GM12878 (cell line): ENCODE measurements around the gene PRR5L. TPM values are rescaled to one million over a fixed set of nuclear protein-coding genes. Genes with fewer than 3 reads are reported as not detected.

Source experiments
- ATAC-seq: fragments of 200-7000 bp; cut with Tn5 transposase; 3 replicates; pipeline ENCODE4 v1.9.1; 2020; ENCODE audit warnings: mild to moderate bottlenecking, moderate library complexity
- BruUV-seq: library from RNA; stranded (reverse); fragments of 400-500 nt; replicated peaks from 2 replicates; lab custom pipeline; 2021; lab: Mats Ljungman, UMichigan
- CTCF ChIA-PET: fragments of 300-600 bp; sonication (Branson Sonifier 250); formaldehyde crosslinking; extraction: SDS; loops from one replicate; lab custom pipeline; 2021; ENCODE audit warnings: inconsistent platforms; lab: Yijun Ruan, JAX
- POLR2A ChIA-PET: fragments of 350-600 bp; formaldehyde crosslinking; extraction: SDS; loops from one replicate; lab custom pipeline; 2021; ENCODE audit warnings: inconsistent platforms; lab: Charles Lee
- RAD21 ChIA-PET: fragments of 300-600 bp; sonication (Branson Sonifier 250); formaldehyde crosslinking; loops from one replicate; lab custom pipeline; 2023; ENCODE audit warnings: antibody characterized with exemption; ENCODE audit not compliant: unreplicated experiment; lab: Charles Lee
- SMC1A ChIA-PET: fragments of 300-600 bp; sonication (Branson Sonifier 250); formaldehyde crosslinking; loops from one replicate; lab custom pipeline; 2023; ENCODE audit not compliant: unreplicated experiment, uncharacterized antibody; lab: Charles Lee
- DNase-seq: peaks from one replicate; pipeline ENCODE4 v3.0.0-alpha.2; 2011; ENCODE audit warnings: low read depth, low spot score
- FAIRE-seq: peaks from 3 replicates; lab custom pipeline; 2011; peaks lifted over from hg19 to GRCh38; lab: Jason Lieb, UNC
- H2AFZ ChIP-seq: 2 replicates; pipeline ENCODE4 v1.6.0; 2011; ENCODE audit warnings: low read depth, low read length, control low read depth; ENCODE audit not compliant: control insufficient read depth
- H3K27ac ChIP-seq: 2 replicates; pipeline ENCODE4 v1.5.1; 2011; ENCODE audit warnings: control low read depth; ENCODE audit not compliant: control insufficient read depth, insufficient read depth
- H3K27me3 ChIP-seq, 2 experiments: replicated peaks in 1 of 2; 2 replicates each; pipeline versions ENCODE4 v1.6.0 to v1.6.1; 2011; ENCODE audit warnings: low read length in 1 of 2; ENCODE audit not compliant: control insufficient read depth in 2 of 2, insufficient read depth in 2 of 2
- H3K36me3 ChIP-seq, 2 experiments: 2 replicates each; pipeline ENCODE4 v1.5.1; 2011; ENCODE audit warnings: low read length in 1 of 2; ENCODE audit not compliant: control insufficient read depth in 2 of 2, insufficient read depth in 2 of 2
- H3K4me1 ChIP-seq: 2 replicates; pipeline ENCODE4 v1.6.1; 2011; ENCODE audit warnings: mild to moderate bottlenecking, low read length, moderate library complexity, mixed read lengths; ENCODE audit not compliant: control insufficient read depth, insufficient read depth
- H3K4me2 ChIP-seq: 2 replicates; pipeline ENCODE4 v1.6.0; 2011; ENCODE audit warnings: control low read depth; ENCODE audit not compliant: control insufficient read depth, insufficient read depth
- H3K4me3 ChIP-seq: fragments of 200-600 bp; sonication (generic); 2 replicates; pipeline ENCODE4 v1.5.1; 2016
- H3K79me2 ChIP-seq: 2 replicates; pipeline ENCODE4 v1.6.0; 2011; ENCODE audit warnings: low read length; ENCODE audit not compliant: control insufficient read depth, insufficient read depth
- H3K9ac ChIP-seq: 2 replicates; pipeline ENCODE4 v1.8.0; 2011; ENCODE audit warnings: low read length, control low read depth, mixed read lengths; ENCODE audit not compliant: control insufficient read depth, insufficient read depth
- H3K9me3 ChIP-seq: replicated peaks from 3 replicates; pipeline ENCODE4 v1.5.1; 2011; ENCODE audit warnings: mild to moderate bottlenecking, low read length; ENCODE audit not compliant: control insufficient read depth, insufficient read depth
- H4K20me1 ChIP-seq: 2 replicates; pipeline ENCODE4 v1.6.0; 2011; ENCODE audit not compliant: control insufficient read depth, insufficient read depth
- BRCA1 ChIP-seq: IDR thresholded peaks from 2 replicates; pipeline ENCODE4 v1.6.1; 2011; ENCODE audit warnings: low read depth, low read length, improper control_type of control experiment
- CHD4 ChIP-seq: fragments of 200-600 bp; sonication (generic); IDR thresholded peaks from 2 replicates; pipeline ENCODE4 v1.6.1; 2016; ENCODE audit warnings: mild to moderate bottlenecking
- ETV6 ChIP-seq, 2 experiments: fragments of 450-650 bp in 1 of 2; IDR thresholded peaks in 1 of 2; conservative IDR thresholded peaks in 1 of 2; 2 replicates each; pipeline ENCODE4 v1.6.1; 2014; ENCODE audit warnings: antibody characterized with exemption in 1 of 2, borderline replicate concordance in 1 of 2, low read depth in 1 of 2, mild to moderate bottlenecking in 1 of 2, moderate library complexity in 1 of 2
- NR2F1 ChIP-seq: fragments of 450-650 bp; conservative IDR thresholded peaks from 2 replicates; pipeline ENCODE4 v1.6.1; 2017; ENCODE audit warnings: mild to moderate bottlenecking
- POU2F2 ChIP-seq: IDR thresholded peaks from 3 replicates; pipeline ENCODE4 v1.6.1; 2011; ENCODE audit warnings: low read depth, mild to moderate bottlenecking, low read length, borderline replicate concordance
- SMAD5 ChIP-seq: IDR thresholded peaks from 2 replicates; pipeline ENCODE4 v1.6.1; 2016; ENCODE audit warnings: antibody characterized with exemption, low read depth
- SMARCA5 ChIP-seq: fragments of 450-650 bp; IDR thresholded peaks from 2 replicates; pipeline ENCODE4 v1.6.1; 2017; ENCODE audit warnings: mild to moderate bottlenecking
- SREBF1 ChIP-seq: IDR thresholded peaks from 2 replicates; pipeline ENCODE4 v1.6.1; 2012; ENCODE audit warnings: mild to moderate bottlenecking, low read length
- SRF ChIP-seq, 2 experiments: IDR thresholded peaks; 2 replicates each; pipeline ENCODE4 v1.6.1; 2011; ENCODE audit warnings: low read depth in 2 of 2, low read length in 2 of 2, mild to moderate bottlenecking in 1 of 2, moderate library complexity in 1 of 2
- SUPT20H ChIP-seq: IDR thresholded peaks from 2 replicates; pipeline ENCODE4 v1.6.1; 2011; ENCODE audit warnings: low read depth, mild to moderate bottlenecking, low read length, moderate library complexity, borderline replicate concordance; ENCODE audit not compliant: control insufficient read depth
- ZNF24 ChIP-seq: fragments of 450-650 bp; IDR thresholded peaks from 2 replicates; pipeline ENCODE4 v1.6.1; 2017; ENCODE audit warnings: antibody characterized with exemption, mild to moderate bottlenecking
- ZNF274 ChIP-seq: IDR thresholded peaks from one replicate; pipeline ENCODE4 v1.8.0; 2011; ENCODE audit not compliant: insufficient read length, insufficient read depth
- WGBS: methylation state at CpG from one replicate; pipeline ENCODE4 v1.1.6; 2016; ENCODE audit warnings: low lambda C conversion rate; ENCODE audit not compliant: insufficient replicate concordance, insufficient coverage; ENCODE audit errors: missing lambda C conversion rate; 5-methylcytosine and 5-hydroxymethylcytosine counted together
- in situ Hi-C: fragments of 300-500 bp; cut with MboI; formaldehyde crosslinking; loops from 9 replicates; pipeline ENCODE4 v1.14.3; 2018; ENCODE audit warnings: mixed read lengths
- intact Hi-C: fragments of 100-400 bp; cut with micrococcal nuclease; formaldehyde crosslinking; loops from one replicate; pipeline ENCODE4 v1.14.2; 2022; ENCODE audit not compliant: unreplicated experiment
- polyA plus RNA-seq, 11 experiments: library from polyadenylated mRNA; depleted of rRNA in 4 of 11; unstranded in 6 of 11; stranded (reverse) in 5 of 11; fragments of >200 nt; fragmentation: Nextera tagmentation in 4 of 11; fragmentation: Illumina TruSeq in 1 of 11; extraction: Ambion mirVana in 4 of 11; extraction: Trizol in 1 of 11; gene quantifications; 1 replicate in 1 of 11; 2 replicates in 10 of 11; pipeline versions ENCODE4 v1.2.1 to v1.2.3, GENCODE V29; 2011 to 2016; ENCODE audit warnings: inconsistent platforms in 2 of 11, missing spikeins in 2 of 11, low read depth in 1 of 11
- total RNA-seq, 4 experiments: library from RNA; depleted of rRNA in 3 of 4; stranded (reverse); fragments of >200 nt in 3 of 4; fragmentation: Illumina TruSeq in 1 of 4; extraction: Trizol in 1 of 4; gene quantifications; 2 replicates each; pipeline versions ENCODE4 v1.2.1 to v1.2.3, GENCODE V29; 2013 to 2021
- TF ChIP-seq, protein P1 (sequence below): fragments of 450-650 bp; IDR thresholded peaks from 2 replicates; pipeline ENCODE4 v1.6.1; 2014; ENCODE audit warnings: mild to moderate bottlenecking
- TF ChIP-seq, protein P2 (sequence below): IDR thresholded peaks from 2 replicates; pipeline ENCODE4 v1.6.1; 2012; ENCODE audit warnings: low read length, inconsistent platforms
- TF ChIP-seq, protein P3 (sequence below): fragments of 450-650 bp; IDR thresholded peaks from 2 replicates; pipeline ENCODE4 v1.6.1; 2018; ENCODE audit warnings: borderline replicate concordance, mild to moderate bottlenecking; ENCODE audit not compliant: partially characterized antibody
- TF ChIP-seq, protein P4 (sequence below): IDR thresholded peaks from 2 replicates; pipeline ENCODE4 v1.6.1; 2011; ENCODE audit warnings: borderline replicate concordance, low read depth, mild to moderate bottlenecking, moderate library complexity, mixed read lengths, low read length; ENCODE audit not compliant: insufficient read depth; ENCODE audit errors: extremely low read length

Gene PRR5L
- total and polyA plus RNA-seq, 10 of the 15 experiments (the other 5 are each of a cell fraction or from before 2014, with no cell fraction given), result 0.11 to 4.2 (median 0.67) TPM; not detected in 1

DNA sequence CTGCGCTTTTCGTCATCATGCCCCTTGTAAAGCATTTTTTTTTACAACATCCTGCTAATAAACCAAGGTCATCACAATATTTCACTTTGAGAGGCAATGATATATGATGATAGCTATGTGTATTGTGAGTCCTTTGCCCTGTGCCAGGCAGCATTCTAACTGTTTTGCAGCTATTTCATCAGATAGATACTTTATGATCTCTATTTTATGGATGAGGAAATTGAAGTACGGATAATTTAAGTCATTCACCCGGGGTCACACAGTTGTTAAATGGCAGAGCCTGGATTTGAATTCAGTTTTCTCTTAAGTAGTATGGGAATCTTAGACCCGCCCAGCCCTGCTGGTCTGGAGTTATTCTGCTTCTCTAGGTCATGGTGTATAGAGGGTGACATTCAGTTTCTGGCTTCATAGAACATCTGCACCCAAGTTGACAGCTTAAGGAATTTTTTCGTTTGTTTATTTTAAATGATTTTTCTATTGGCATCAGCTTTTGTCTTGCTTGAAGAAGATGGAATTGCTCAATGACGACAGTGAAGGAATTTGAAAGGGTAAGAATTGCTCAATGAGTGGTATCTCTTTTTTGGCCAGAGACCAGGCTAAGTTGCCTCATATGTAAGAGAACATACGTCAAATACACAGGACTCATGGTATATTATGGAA is 926 bp downstream of the PRR5L start:
- POLR2A ChIA-PET, result no interaction called here
- Histone ChIP-seq H3K27me3 (peaks cover 1 to 6% of the 10 kb centered on the region in 2 experiments; a peak in 2 of 4 replicates), H3K27ac (no peak overlapping the region), H3K9me3 (no peaks in the 10 kb centered on the region), H3K36me3 (no peaks in the 10 kb centered on the region), H4K20me1 (no peaks in the 10 kb centered on the region), H3K79me2 (no peaks in the 10 kb centered on the region), H3K9ac (no peak overlapping the region), H2AFZ (no peak overlapping the region), H3K4me3 (no peak overlapping the region), H3K4me1 (no peaks in the 10 kb centered on the region), H3K4me2 (no peak overlapping the region)
- no peak for FAIRE-seq
- RAD21 ChIA-PET, result interaction anchor here (1.6 to 9.1 kb wide), 3 partner anchors 182 to 196 kb away, joined by 4 to 102 read pairs (median 6); no protein-coding TSS in a partner anchor
- DNase-seq, result no peak
- CTCF ChIA-PET, result interaction anchor here (0.6 to 18.4 kb wide), 6 partner anchors 153 to 450 kb away, joined by 3 to 286 read pairs (median 4); no protein-coding TSS in a partner anchor
- intact Hi-C loops, result loop anchor here (10.0 kb wide), 2 partner anchors 378 to 448 kb away; no protein-coding TSS in a partner anchor
- in situ Hi-C loops, result no loop called here
- no TSS peak for BruUV-seq
- no peak for ATAC-seq
- SMC1A ChIA-PET, result interaction anchor here (1.3 to 10.8 kb wide), 3 partner anchors 181 to 450 kb away, joined by 4 to 181 read pairs (median 8); no protein-coding TSS in a partner anchor
- 21% methylated on average over 8 of the region's 8 CpGs for WGBS
- TF ChIP-seq, protein P1, sequence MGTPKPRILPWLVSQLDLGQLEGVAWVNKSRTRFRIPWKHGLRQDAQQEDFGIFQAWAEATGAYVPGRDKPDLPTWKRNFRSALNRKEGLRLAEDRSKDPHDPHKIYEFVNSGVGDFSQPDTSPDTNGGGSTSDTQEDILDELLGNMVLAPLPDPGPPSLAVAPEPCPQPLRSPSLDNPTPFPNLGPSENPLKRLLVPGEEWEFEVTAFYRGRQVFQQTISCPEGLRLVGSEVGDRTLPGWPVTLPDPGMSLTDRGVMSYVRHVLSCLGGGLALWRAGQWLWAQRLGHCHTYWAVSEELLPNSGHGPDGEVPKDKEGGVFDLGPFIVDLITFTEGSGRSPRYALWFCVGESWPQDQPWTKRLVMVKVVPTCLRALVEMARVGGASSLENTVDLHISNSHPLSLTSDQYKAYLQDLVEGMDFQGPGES, result no peak
- TF ChIP-seq ZNF24 (no peak), SMARCA5 (no peak), ETV6 (conservative IDR thresholded peaks at IDR 0.05 in 1 of 2, IDR thresholded peaks at IDR 0.05 in 1 of 2; ENCODE audit: borderline replicate concordance in 1 of 2, low read depth in 1 of 2) (no peak), ZNF274 (no peak), NR2F1 (no peak), BRCA1 (no peak), SMAD5 (no peak), SUPT20H (no peak), CHD4 (no peak), SRF (IDR thresholded peaks at IDR 0.05; ENCODE audit: low read depth in 2 of 2, low read length in 2 of 2) (no peak), POU2F2 (no peak), SREBF1 (no peak)
- TF ChIP-seq, protein P2, sequence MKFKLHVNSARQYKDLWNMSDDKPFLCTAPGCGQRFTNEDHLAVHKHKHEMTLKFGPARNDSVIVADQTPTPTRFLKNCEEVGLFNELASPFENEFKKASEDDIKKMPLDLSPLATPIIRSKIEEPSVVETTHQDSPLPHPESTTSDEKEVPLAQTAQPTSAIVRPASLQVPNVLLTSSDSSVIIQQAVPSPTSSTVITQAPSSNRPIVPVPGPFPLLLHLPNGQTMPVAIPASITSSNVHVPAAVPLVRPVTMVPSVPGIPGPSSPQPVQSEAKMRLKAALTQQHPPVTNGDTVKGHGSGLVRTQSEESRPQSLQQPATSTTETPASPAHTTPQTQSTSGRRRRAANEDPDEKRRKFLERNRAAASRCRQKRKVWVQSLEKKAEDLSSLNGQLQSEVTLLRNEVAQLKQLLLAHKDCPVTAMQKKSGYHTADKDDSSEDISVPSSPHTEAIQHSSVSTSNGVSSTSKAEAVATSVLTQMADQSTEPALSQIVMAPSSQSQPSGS, result no peak
- TF ChIP-seq, protein P3, sequence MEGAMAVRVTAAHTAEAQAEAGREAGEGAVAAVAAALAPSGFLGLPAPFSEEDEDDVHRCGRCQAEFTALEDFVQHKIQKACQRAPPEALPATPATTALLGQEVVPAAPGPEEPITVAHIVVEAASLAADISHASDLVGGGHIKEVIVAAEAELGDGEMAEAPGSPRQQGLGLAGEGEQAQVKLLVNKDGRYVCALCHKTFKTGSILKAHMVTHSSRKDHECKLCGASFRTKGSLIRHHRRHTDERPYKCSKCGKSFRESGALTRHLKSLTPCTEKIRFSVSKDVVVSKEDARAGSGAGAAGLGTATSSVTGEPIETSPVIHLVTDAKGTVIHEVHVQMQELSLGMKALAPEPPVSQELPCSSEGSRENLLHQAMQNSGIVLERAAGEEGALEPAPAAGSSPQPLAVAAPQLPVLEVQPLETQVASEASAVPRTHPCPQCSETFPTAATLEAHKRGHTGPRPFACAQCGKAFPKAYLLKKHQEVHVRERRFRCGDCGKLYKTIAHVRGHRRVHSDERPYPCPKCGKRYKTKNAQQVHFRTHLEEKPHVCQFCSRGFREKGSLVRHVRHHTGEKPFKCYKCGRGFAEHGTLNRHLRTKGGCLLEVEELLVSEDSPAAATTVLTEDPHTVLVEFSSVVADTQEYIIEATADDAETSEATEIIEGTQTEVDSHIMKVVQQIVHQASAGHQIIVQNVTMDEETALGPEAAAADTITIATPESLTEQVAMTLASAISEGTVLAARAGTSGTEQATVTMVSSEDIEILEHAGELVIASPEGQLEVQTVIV, result no peak
- TF ChIP-seq, protein P4, sequence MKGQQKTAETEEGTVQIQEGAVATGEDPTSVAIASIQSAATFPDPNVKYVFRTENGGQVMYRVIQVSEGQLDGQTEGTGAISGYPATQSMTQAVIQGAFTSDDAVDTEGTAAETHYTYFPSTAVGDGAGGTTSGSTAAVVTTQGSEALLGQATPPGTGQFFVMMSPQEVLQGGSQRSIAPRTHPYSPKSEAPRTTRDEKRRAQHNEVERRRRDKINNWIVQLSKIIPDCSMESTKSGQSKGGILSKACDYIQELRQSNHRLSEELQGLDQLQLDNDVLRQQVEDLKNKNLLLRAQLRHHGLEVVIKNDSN, result no peak
